Caki2 (cell line): ENCODE measurements around the gene EXO5. TPM values are rescaled to one million over a fixed set of nuclear protein-coding genes. Genes with fewer than 3 reads are reported as not detected.
"Not testable (repeated sequence)": the region's sequence is repeated elsewhere in the genome, so short reads cannot be mapped to it uniquely, and the experiment has no call there.

Source experiments
- DNase-seq: peaks from one replicate; pipeline ENCODE4 v3.0.0-alpha.2; 2015; ENCODE audit warnings: low read depth
- in situ Hi-C: cut with HindIII; loops from 2 replicates; pipeline ENCODE4 v1.10.0; 2016; ENCODE audit warnings: low sequenced_read_pairs, low pct_unique_long_range_greater_than_20kb, mixed read lengths
- total RNA-seq: library from RNA; depleted of rRNA; stranded (reverse); fragments of >200 nt; shearing (Covaris generic); gene quantifications from 2 replicates; pipeline ENCODE4 v1.2.3, GENCODE V29; 2014; ENCODE audit warnings: low replicate concordance; rRNA removed

The EXO5 gene
- total RNA-seq = 5.2 and 6.5 TPM in 2 replicates

- peak; percentile 75 for DNase-seq
- in situ Hi-C loops = no loop called here
Measured at GRCh38 chr1:40508375-40509341, at the start of gene EXO5. TSS of gene EXO5 (plus strand) at chr1:40508767. CDS start at chr1:40514545, 5,778 bp downstream.

- in situ Hi-C loops = no loop called here
- peak; percentile 27 for DNase-seq
Measured at GRCh38 chr1:40462956-40463590, 45.5 kb upstream of the EXO5 start.

GRCh38 chr1:40469327-40469726 lies 39.2 kb upstream of the EXO5 start:
- in situ Hi-C loops = no loop called here
- no peak for DNase-seq

- no peak for DNase-seq
- in situ Hi-C loops = no loop called here
Measured at GRCh38 chr1:40475268-40475667, 33.3 kb upstream of the EXO5 start.

GRCh38 chr1:40476924-40477677 lies 31.5 kb upstream of the EXO5 start, which contains the start of gene ZFP69:
TSS of gene ZFP69 (plus strand) at chr1:40477290. CDS start at chr1:40479362, 2,072 bp downstream.
- peak; percentile 70 for DNase-seq
- in situ Hi-C loops = no loop called here

- in situ Hi-C loops = no loop called here
- no peak for DNase-seq
Measured at GRCh38 chr1:40477678-40478053, 30.9 kb upstream of the EXO5 start.

GRCh38 chr1:40478276-40478675 lies 30.3 kb upstream of the EXO5 start:
- DNase-seq = no peak
- in situ Hi-C loops = no loop called here

- in situ Hi-C loops = no loop called here
- no peak for DNase-seq
Measured at GRCh38 chr1:40479156-40479555, 29.4 kb upstream of the EXO5 start.

- peak; percentile 17 for DNase-seq
Measured at GRCh38 chr1:40495315-40495903, 13.2 kb upstream of the EXO5 start.

GRCh38 chr1:40502651-40503050 lies 5.9 kb upstream of the EXO5 start:
- in situ Hi-C loops, DNase-seq: not testable (repeated sequence)

More at GRCh38 chr1:40495315-40495903, 13.2 kb upstream of the EXO5 start:
- in situ Hi-C loops = loop anchor here (10.0 kb wide), 1 partner anchor 341 kb away; no protein-coding TSS in a partner anchor

GRCh38 chr1:40507973-40508372 lies 594 bp upstream of the EXO5 start:
- no peak for DNase-seq
- in situ Hi-C loops = no loop called here

GRCh38 chr1:40519517-40519916 lies 10.9 kb downstream of the EXO5 start:
- no peak for DNase-seq
- in situ Hi-C loops = no loop called here

GRCh38 chr1:40530735-40531380 lies 22.3 kb downstream of the EXO5 start:
- in situ Hi-C loops = no loop called here
- no peak for DNase-seq

- in situ Hi-C loops = no loop called here
- DNase-seq = peak; percentile 89
Measured at GRCh38 chr1:40531381-40532061, 23.0 kb downstream of the EXO5 start, which contains the start of gene ZNF684. TSS of gene ZNF684 (plus strand) at chr1:40531637. CDS start at chr1:40533167, 1,530 bp downstream.

- DNase-seq = no peak
- in situ Hi-C loops = no loop called here
Measured at GRCh38 chr1:40532062-40532389, 23.5 kb downstream of the EXO5 start.

GRCh38 chr1:40532844-40533424 lies 24.4 kb downstream of the EXO5 start:
- in situ Hi-C loops = no loop called here
- DNase-seq = peak; percentile 25

- no peak for DNase-seq
- in situ Hi-C loops = no loop called here
Measured at GRCh38 chr1:40534589-40534988, 26.0 kb downstream of the EXO5 start.
